K562 (cell line): Measurements from ENCODE around the gene EPB41L2. TPM values are rescaled to one million over a fixed set of nuclear protein-coding genes. Genes with fewer than 3 reads are reported as not detected.

Source experiments
- ATAC-seq: fragments of 200-7000 bp; cut with Tn5 transposase; 3 replicates; pipeline ENCODE4 v1.9.1; 2020; ENCODE audit warnings: moderate library complexity
- BruUV-seq: library from RNA; stranded (reverse); fragments of 400-500 nt; replicated peaks from 2 replicates; lab custom pipeline; 2021; lab: Mats Ljungman, UMichigan
- CTCF ChIA-PET: fragments of 300-600 bp; formaldehyde crosslinking; extraction: SDS; loops from one replicate; lab custom pipeline; 2021; ENCODE audit warnings: low intra/inter-chr PET ratio; lab: Yijun Ruan, JAX
- POLR2A ChIA-PET: fragments of 300-600, 350-650 bp; sonication (Branson Sonifier 250); formaldehyde crosslinking; extraction: SDS; loops from one replicate; lab custom pipeline; 2021; ENCODE audit warnings: antibody characterized with exemption, inconsistent platforms; lab: Yijun Ruan, JAX
- DNase-seq, 4 experiments: peaks; one replicate each; pipeline versions ENCODE4 v3.0.0 to v3.0.0-alpha.2; 2011 to 2018; ENCODE audit warnings: low spot score in 3 of 4, mixed read lengths in 3 of 4; ENCODE audit errors: extremely low read depth in 1 of 4
- FAIRE-seq: peaks from 2 replicates; lab custom pipeline; 2011; peaks lifted over from hg19 to GRCh38; lab: Jason Lieb, UNC
- H2AFZ ChIP-seq: 2 replicates; pipeline ENCODE4 v1.6.0; 2011; ENCODE audit warnings: low read depth, low read length, control low read depth, inconsistent platforms
- H3K27ac ChIP-seq: fragments of 200-600 bp; 3 replicates; pipeline ENCODE4 v1.8.0; 2011; ENCODE audit warnings: low read depth, mild to moderate bottlenecking, control low read depth, inconsistent platforms, low read length, moderate library complexity, mixed read lengths; ENCODE audit errors: extremely low read depth
- H3K27me3 ChIP-seq, 2 experiments: fragments of 300-600 bp in 1 of 2; 2 replicates in 1 of 2; 3 replicates in 1 of 2; pipeline versions ENCODE4 v1.6.0 to v1.8.0; 2011; ENCODE audit warnings: inconsistent platforms in 2 of 2, low read length in 2 of 2, mild to moderate bottlenecking in 1 of 2, mixed read lengths in 1 of 2, moderate library complexity in 1 of 2; ENCODE audit not compliant: control insufficient read depth in 2 of 2, insufficient read depth in 2 of 2
- H3K36me3 ChIP-seq: fragments of 300-600 bp; 3 replicates; pipeline ENCODE4 v1.8.0; 2011; ENCODE audit warnings: mild to moderate bottlenecking, low read length, inconsistent platforms; ENCODE audit not compliant: control insufficient read depth, insufficient read depth
- H3K4me1 ChIP-seq, 2 experiments: fragments of 200-600 bp in 1 of 2; replicated peaks in 1 of 2; 2 replicates in 1 of 2; 3 replicates in 1 of 2; pipeline versions ENCODE4 v1.5.1 to v1.8.0; 2011; ENCODE audit warnings: inconsistent platforms in 2 of 2, low read length in 2 of 2, mild to moderate bottlenecking in 1 of 2, mixed read lengths in 1 of 2, moderate library complexity in 1 of 2; ENCODE audit not compliant: control insufficient read depth in 2 of 2, insufficient read depth in 2 of 2
- H3K4me2 ChIP-seq: 2 replicates; pipeline ENCODE4 v1.6.1; 2011; ENCODE audit warnings: low read length, control low read depth, inconsistent platforms, mixed read lengths; ENCODE audit not compliant: insufficient read depth
- H3K4me3 ChIP-seq: fragments of 200-600 bp; sonication (generic), shearing (Covaris generic); 2 replicates; pipeline ENCODE4 v1.5.1; 2016; ENCODE audit warnings: control low read depth, inconsistent platforms
- H3K79me2 ChIP-seq: fragments of 200-600 bp; 3 replicates; pipeline ENCODE4 v1.8.0; 2011; ENCODE audit warnings: low read length, inconsistent platforms; ENCODE audit not compliant: control insufficient read depth, insufficient read depth
- H3K9ac ChIP-seq, 2 experiments: 2 replicates each; pipeline versions ENCODE4 v1.6.0 to v1.6.1; 2011; ENCODE audit warnings: low read depth in 2 of 2, low read length in 2 of 2, control low read depth in 1 of 2, inconsistent platforms in 1 of 2, mild to moderate bottlenecking in 1 of 2, mixed read lengths in 1 of 2; ENCODE audit not compliant: insufficient read depth in 1 of 2
- H3K9me1 ChIP-seq: one replicate; pipeline ENCODE4 v1.6.0; 2011; ENCODE audit warnings: inconsistent platforms, mild to moderate bottlenecking, low read length, moderate library complexity; ENCODE audit not compliant: control insufficient read depth, insufficient read depth
- H3K9me3 ChIP-seq: replicated peaks from 2 replicates; pipeline ENCODE4 v1.5.1; 2011; ENCODE audit warnings: low read depth, low read length, inconsistent platforms; ENCODE audit not compliant: control insufficient read depth, insufficient read depth
- H4K20me1 ChIP-seq: replicated peaks from 2 replicates; pipeline ENCODE4 v1.6.1; 2011; ENCODE audit warnings: low read length, inconsistent platforms, mixed read lengths; ENCODE audit not compliant: control insufficient read depth, insufficient read depth
- CREB1 ChIP-seq, 2 experiments: sonication (generic) in 1 of 2; formaldehyde crosslinking in 1 of 2; IDR thresholded peaks; 2 replicates each; pipeline versions ENCODE4 v1.6.1 to v1.8.0; 2012 to 2022; ENCODE audit warnings: inconsistent platforms in 1 of 2, mild to moderate bottlenecking in 1 of 2, missing genetic modification reagents in 1 of 2, moderate library complexity in 1 of 2
- CXXC5 ChIP-seq: fragments of 250-450 bp; sonication (Bioruptor Pico); IDR thresholded peaks from 2 replicates; pipeline ENCODE4 v1.8.0; 2022; ENCODE audit warnings: inconsistent platforms, mild to moderate bottlenecking, moderate library complexity
- EWSR1 ChIP-seq: fragments of 450-650 bp; IDR thresholded peaks from 2 replicates; pipeline ENCODE4 v1.6.1; 2018; ENCODE audit warnings: borderline replicate concordance, mild to moderate bottlenecking, low read depth, moderate library complexity; ENCODE audit not compliant: partially characterized antibody
- HINFP ChIP-seq: fragments of 450-650 bp; conservative IDR thresholded peaks from 2 replicates; pipeline ENCODE4 v1.6.1; 2016; ENCODE audit warnings: missing genetic modification characterization, low read depth, mild to moderate bottlenecking, control low read depth, missing compliant biosample characterization
- HNRNPL ChIP-seq: fragments of 200-400 bp; formaldehyde crosslinking; IDR thresholded peaks from 2 replicates; pipeline ENCODE4 v1.6.1; 2017; ENCODE audit warnings: low read depth, mild to moderate bottlenecking, low read length
- MIER1 ChIP-seq: fragments of 450-650 bp; IDR thresholded peaks from 2 replicates; pipeline ENCODE4 v1.6.1; 2016; ENCODE audit warnings: antibody characterized with exemption, mild to moderate bottlenecking, low read depth
- RBBP5 ChIP-seq: fragments of 200-600 bp; sonication (generic); IDR thresholded peaks from 2 replicates; pipeline ENCODE4 v1.6.1; 2012; ENCODE audit warnings: borderline replicate concordance, mild to moderate bottlenecking, low read length, control low read depth, inconsistent platforms; ENCODE audit not compliant: insufficient read depth, poor library complexity, severe bottlenecking
- RBFOX2 ChIP-seq: fragments of 200-400 bp; formaldehyde crosslinking; IDR thresholded peaks from 2 replicates; pipeline ENCODE4 v1.6.1; 2017; ENCODE audit warnings: low read depth, mild to moderate bottlenecking, low read length, moderate library complexity
- RBM14 ChIP-seq: fragments of 200-400 bp; formaldehyde crosslinking; IDR thresholded peaks from 2 replicates; pipeline ENCODE4 v1.6.1; 2018; ENCODE audit warnings: low read depth, mild to moderate bottlenecking, low read length, moderate library complexity, borderline replicate concordance; ENCODE audit not compliant: insufficient read depth
- SAFB ChIP-seq: fragments of 200-400 bp; formaldehyde crosslinking; IDR thresholded peaks from 2 replicates; pipeline ENCODE4 v1.6.1; 2017; ENCODE audit warnings: low read depth, low read length, borderline replicate concordance
- TSC22D4 ChIP-seq: fragments of 450-650 bp; IDR thresholded peaks from 2 replicates; pipeline ENCODE4 v1.6.1; 2016; ENCODE audit warnings: missing genetic modification characterization, missing biosample characterization, control low read depth
- ZBTB17 ChIP-seq: fragments of 450-650 bp; formaldehyde crosslinking; IDR thresholded peaks from 2 replicates; pipeline ENCODE4 v1.4.0; 2020; ENCODE audit warnings: mild to moderate bottlenecking
- ZFX ChIP-seq: sonication (generic); formaldehyde crosslinking; IDR thresholded peaks from 2 replicates; pipeline ENCODE4 v1.8.0; 2022; ENCODE audit warnings: mild to moderate bottlenecking, missing genetic modification reagents, moderate library complexity
- ZNF165 ChIP-seq: fragments of 250-450 bp; sonication (Bioruptor Pico); IDR thresholded peaks from 2 replicates; pipeline ENCODE4 v1.4.0; 2020; ENCODE audit warnings: borderline replicate concordance
- ZNF77 ChIP-seq: fragments of 250-450 bp; sonication (Bioruptor Pico); IDR thresholded peaks from 2 replicates; pipeline ENCODE4 v1.5.0; 2020
- WGBS: fragments of 100-300 bp; shearing (Covaris generic); methylation state at CpG from one replicate; pipeline ENCODE4 v1.1.6; 2016; ENCODE audit warnings: low coverage, mixed read lengths; ENCODE audit not compliant: insufficient coverage; ENCODE audit errors: missing lambda C conversion rate; 5-methylcytosine and 5-hydroxymethylcytosine counted together
- in situ Hi-C: fragments of 300-500 bp; cut with MboI; formaldehyde crosslinking; loops from 4 replicates; pipeline ENCODE4 v1.15.0; 2018; ENCODE audit warnings: inconsistent platforms, mixed read lengths
- intact Hi-C: fragments of 100-400 bp; cut with micrococcal nuclease; formaldehyde crosslinking; loops from 2 replicates; pipeline ENCODE4 v1.14.2; 2022
- polyA plus RNA-seq, 8 experiments: library from polyadenylated mRNA; depleted of rRNA in 4 of 8; stranded (reverse) in 5 of 8; unstranded in 3 of 8; fragments of >200 nt; fragmentation: Nextera tagmentation in 2 of 8; fragmentation: Illumina TruSeq in 1 of 8; extraction: Ambion mirVana in 2 of 8; extraction: Trizol in 1 of 8; gene quantifications; 2 replicates each; pipeline versions ENCODE4 v1.2.1 to v1.2.3, GENCODE V29; 2011 to 2014; ENCODE audit warnings: inconsistent platforms in 1 of 8, missing spikeins in 1 of 8
- total RNA-seq, 7 experiments: library from RNA; depleted of rRNA in 6 of 7; stranded (reverse); fragments of >200 nt in 6 of 7; fragmentation: Illumina TruSeq in 2 of 7; extraction: Trizol in 2 of 7; gene quantifications; 2 replicates each; pipeline versions ENCODE4 v1.2.1 to v1.2.3, GENCODE V29; 2011 to 2021; ENCODE audit warnings: low replicate concordance in 1 of 7
- TF ChIP-seq, protein P1 (sequence below): fragments of 250-450 bp; sonication (Bioruptor Pico); IDR thresholded peaks from 2 replicates; pipeline ENCODE4 v1.8.0; 2022; ENCODE audit warnings: inconsistent platforms, mild to moderate bottlenecking, moderate library complexity, borderline replicate concordance

The EPB41L2 gene
- total and polyA plus RNA-seq, 9 of the 15 experiments (the other 6 are each of a cell fraction or from before 2014, with no cell fraction given): 5.1 to 53.6 (median 25.0) TPM

DNA sequence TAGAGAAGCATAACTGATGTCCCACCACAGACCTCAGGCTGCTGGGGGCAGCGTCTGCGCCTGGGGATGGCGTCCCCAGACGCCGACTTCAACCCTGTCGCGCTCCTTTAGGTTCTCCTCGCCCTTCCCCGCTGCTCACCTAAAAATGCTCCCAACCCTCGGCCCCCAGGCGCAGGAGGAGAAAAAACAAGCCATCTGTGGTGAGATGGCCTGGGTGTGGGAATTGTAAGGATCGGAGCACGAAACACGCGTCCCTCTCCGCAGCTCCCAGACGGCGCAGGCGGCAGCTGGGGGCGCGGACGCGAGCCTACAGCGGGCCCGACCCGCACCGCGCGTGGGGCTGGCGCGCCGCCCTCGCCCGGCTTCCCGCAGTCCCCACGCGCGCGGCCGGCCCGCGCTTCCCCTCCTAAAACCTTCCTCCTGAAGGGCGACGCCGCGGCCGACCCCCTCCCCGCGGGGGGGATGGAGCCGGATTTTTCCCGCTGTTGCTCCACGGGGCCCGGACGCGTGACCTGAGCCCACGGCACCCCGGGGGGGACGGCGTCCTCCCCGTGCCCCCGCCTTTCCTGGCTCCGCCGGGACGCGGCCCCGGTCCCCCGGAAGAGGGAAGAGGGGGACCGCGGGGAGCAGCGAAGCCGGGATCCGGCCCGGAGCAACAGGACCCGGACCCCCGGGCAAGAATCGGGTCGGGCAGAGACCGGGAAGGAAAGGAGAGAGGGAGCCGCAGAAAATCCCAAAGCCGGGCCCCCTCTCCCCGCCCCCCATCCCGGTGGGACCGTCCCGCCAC lies 611 bp downstream of the EPB41L2 start:
- no peaks in the 10 kb centered on the region for H3K36me3 ChIP-seq
- FAIRE-seq: no peak
- no peaks in the 10 kb centered on the region for H3K9me1 ChIP-seq
- in situ Hi-C loops (no loop called here), intact Hi-C loops (loop anchor here (2.0 to 5.0 kb wide), 2 partner anchors 55 to 68 kb away; no protein-coding TSS in a partner anchor)
- no peaks in the 10 kb centered on the region for H3K27me3 ChIP-seq
- no peaks in the 10 kb centered on the region for H4K20me1 ChIP-seq
- peak overlapping the region; percentile 56 to 91 for H3K9ac ChIP-seq
- H2AFZ ChIP-seq: peak overlapping the region; percentile 94
- ChIA-PET POLR2A (interaction anchor here (0.6 kb wide), 2 partner anchors 8 to 16 kb away, joined by 3 read pairs; no protein-coding TSS in a partner anchor), CTCF (no interaction called here)
- BruUV-seq: no TSS peak
- peak overlapping the region; percentile 64; the same call in 1 of the 3 replicates for H3K27ac ChIP-seq
- peaks cover 3 to 16% of the 10 kb centered on the region in 2 experiments; a peak in 3 of 5 replicates for H3K4me1 ChIP-seq
- no peaks in the 10 kb centered on the region for H3K9me3 ChIP-seq
- peak; percentile 27 for ATAC-seq
- peak overlapping the region; percentile 80 for H3K4me2 ChIP-seq
- peak overlapping the region; percentile 62 for H3K4me3 ChIP-seq
- WGBS: 37% methylated on average over 17 of the region's 84 CpGs
- peak in 3 of 4 experiments; percentile 21 to 29 (median 27) for DNase-seq
- H3K79me2 ChIP-seq: peaks cover 40% of the 10 kb centered on the region
- TF ChIP-seq RBM14 (no peak), ZFX (CRISPR knock-in tag) (0 out of 2 replicates have a peak, but pooled peaks have one; percentile 6), HNRNPL (no peak), RBFOX2 (peak; percentile 55), EWSR1 (no peak), RBBP5 (peak; percentile 75), SAFB (peak; percentile 60; the same call in 1 of the 2 replicates), ZNF165 (CRISPR knock-in tag) (no peak), ZBTB17 (CRISPR knock-in tag) (no peak), ZNF77 (CRISPR knock-in tag) (no peak), MIER1 (no peak), CXXC5 (CRISPR knock-in tag) (peak; percentile 8; the same call in 1 of the 2 replicates), HINFP (tag) (no peak), CREB1 (IDR thresholded peaks at IDR 0.05) (no peak), CREB1 (CRISPR knock-in tag; IDR thresholded peaks at IDR 0.05) (no peak), TSC22D4 (tag) (no peak)
- TF ChIP-seq, protein P1, sequence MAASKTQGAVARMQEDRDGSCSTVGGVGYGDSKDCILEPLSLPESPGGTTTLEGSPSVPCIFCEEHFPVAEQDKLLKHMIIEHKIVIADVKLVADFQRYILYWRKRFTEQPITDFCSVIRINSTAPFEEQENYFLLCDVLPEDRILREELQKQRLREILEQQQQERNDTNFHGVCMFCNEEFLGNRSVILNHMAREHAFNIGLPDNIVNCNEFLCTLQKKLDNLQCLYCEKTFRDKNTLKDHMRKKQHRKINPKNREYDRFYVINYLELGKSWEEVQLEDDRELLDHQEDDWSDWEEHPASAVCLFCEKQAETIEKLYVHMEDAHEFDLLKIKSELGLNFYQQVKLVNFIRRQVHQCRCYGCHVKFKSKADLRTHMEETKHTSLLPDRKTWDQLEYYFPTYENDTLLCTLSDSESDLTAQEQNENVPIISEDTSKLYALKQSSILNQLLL (CRISPR knock-in tag): no peak
